Endodermal cell (in vitro differentiated cells): Measurements from ENCODE around the gene RNASEH2A. TPM values are rescaled to one million over a fixed set of nuclear protein-coding genes. Genes with fewer than 3 reads are reported as not detected.

Experiments
- DNase-seq: peaks from one replicate; pipeline ENCODE4 v3.0.0-alpha.2; 2017
- H3K27ac ChIP-seq: 2 replicates; pipeline ENCODE4 v1.5.1; 2013; ENCODE audit warnings: mild to moderate bottlenecking, low read depth, low read length, moderate library complexity
- H3K27me3 ChIP-seq: 2 replicates; pipeline ENCODE4 v1.6.1; 2013; ENCODE audit warnings: mild to moderate bottlenecking, low read length, moderate library complexity; ENCODE audit not compliant: insufficient read depth, control insufficient read depth, poor library complexity, severe bottlenecking
- H3K36me3 ChIP-seq: 2 replicates; pipeline ENCODE4 v1.7.0; 2013; ENCODE audit warnings: mild to moderate bottlenecking, low read length, moderate library complexity; ENCODE audit not compliant: control insufficient read depth, insufficient read depth
- H3K4me1 ChIP-seq: one replicate; pipeline ENCODE4 v1.7.0; 2013; ENCODE audit warnings: low read length; ENCODE audit not compliant: control insufficient read depth, insufficient read depth
- H3K4me3 ChIP-seq: 2 replicates; pipeline ENCODE4 v1.5.1; 2013; ENCODE audit warnings: mild to moderate bottlenecking, low read length, moderate library complexity
- H3K9ac ChIP-seq: 2 replicates; pipeline ENCODE4 v1.6.1; 2013; ENCODE audit warnings: mild to moderate bottlenecking, low read length, moderate library complexity; ENCODE audit not compliant: poor library complexity, severe bottlenecking; ENCODE audit errors: extremely low read depth
- H3K9me3 ChIP-seq: 2 replicates; pipeline ENCODE4 v1.6.1; 2013; ENCODE audit warnings: mild to moderate bottlenecking, low read length, moderate library complexity; ENCODE audit not compliant: control insufficient read depth
- H3K27ac Mint-ChIP-seq: 2 replicates; pipeline ENCODE4 v1.8.0; 2020; ENCODE audit warnings: mixed read lengths
- H3K27me3 Mint-ChIP-seq: 2 replicates; pipeline ENCODE4 v1.8.0; 2021; ENCODE audit warnings: mild to moderate bottlenecking, mixed read lengths; ENCODE audit not compliant: insufficient read depth
- H3K36me3 Mint-ChIP-seq: 2 replicates; pipeline ENCODE4 v1.8.0; 2020; ENCODE audit warnings: low read depth, mixed read lengths
- H3K4me1 Mint-ChIP-seq: 2 replicates; pipeline ENCODE4 v1.8.0; 2020; ENCODE audit warnings: mixed read lengths
- H3K4me3 Mint-ChIP-seq: 2 replicates; pipeline ENCODE4 v1.8.0; 2020; ENCODE audit warnings: mild to moderate bottlenecking, moderate library complexity, mixed read lengths
- H3K9me3 Mint-ChIP-seq: 2 replicates; pipeline ENCODE4 v1.8.0; 2020; ENCODE audit warnings: mild to moderate bottlenecking, mixed read lengths
- CTCF ChIP-seq: fragments of 200-600 bp; sonication (generic); conservative IDR thresholded peaks from 2 replicates; pipeline ENCODE4 v1.5.0; 2021; ENCODE audit warnings: antibody characterized with exemption, mild to moderate bottlenecking
- WGBS, 2 experiments: methylation state at CpG; one replicate each; pipeline versions ENCODE4 v1.1.5 to v1.1.7; 2013; ENCODE audit warnings: missing lambda C conversion rate in 2 of 2, mixed read lengths in 1 of 2; ENCODE audit not compliant: insufficient coverage in 1 of 2, insufficient read length in 1 of 2; 5-methylcytosine and 5-hydroxymethylcytosine counted together
- total RNA-seq, 2 donors: library from RNA; stranded (reverse); fragmentation: NEBNext Ultra II Directional in 1 of 2; extraction: Animal tissue kit (Norgen Biotek cat#: 25700) in 1 of 2; gene quantifications; 2 replicates in 1 of 2; 3 replicates in 1 of 2; pipeline ENCODE4 v1.2.1, GENCODE V29; 2021

RNASEH2A gene
- total RNA-seq, 2 donors from 2014 or later, result 51.0 to 97.1 TPM

- Mint-ChIP-seq H3K36me3 (peaks cover 28% of the 10 kb centered on the region), H3K9me3 (no peaks in the 10 kb centered on the region), H3K4me3 (peak overlapping the region; percentile 1), H3K27me3 (no peaks in the 10 kb centered on the region), H3K27ac (no peak overlapping the region), H3K4me1 (peaks cover 18% of the 10 kb centered on the region)
- Histone ChIP-seq H3K9me3 (no peaks in the 10 kb centered on the region), H3K36me3 (no peaks in the 10 kb centered on the region), H3K4me1 (no peaks in the 10 kb centered on the region), H3K9ac (no peak overlapping the region), H3K27me3 (no peaks in the 10 kb centered on the region), H3K4me3 (no peak overlapping the region), H3K27ac (no peak overlapping the region)
- WGBS, 2 experiments, result 92 to 95% methylated on average over 2 of the region's 2 CpGs
- TF ChIP-seq CTCF, result peak; percentile 49
- DNase-seq, result no peak
Observed at GRCh38 chr19:12773571-12773970, 32.8 kb upstream of the RNASEH2A start.

- H3K27me3 ChIP-seq, result no peaks in the 10 kb centered on the region
- peaks cover 24% of the 10 kb centered on the region for H3K4me1 Mint-ChIP-seq
- peak; percentile 97 for DNase-seq
Observed at GRCh38 chr19:12774588-12775555, 31.5 kb upstream of the RNASEH2A start, which contains the start of gene HOOK2. Gene HOOK2, minus strand, starts transcription at chr19:12775552. Its CDS starts 103 bp downstream, at chr19:12775449.

More at GRCh38 chr19:12774588-12775555, 31.5 kb upstream of the RNASEH2A start, which contains the start of gene HOOK2:
- 20 to 59% methylated on average over 23 to 58 of the region's 58 CpGs for WGBS, 2 experiments
- no peaks in the 10 kb centered on the region for H3K9me3 Mint-ChIP-seq
- no peaks in the 10 kb centered on the region for H3K4me1 ChIP-seq
- H3K4me3 Mint-ChIP-seq, result peak within 1 kb of the TSS; percentile 81
- H3K36me3 Mint-ChIP-seq, result peaks cover 26% of the 10 kb centered on the region
- peak within 1 kb of the TSS; percentile 97 for H3K27ac Mint-ChIP-seq
- no peaks in the 10 kb centered on the region for H3K27me3 Mint-ChIP-seq
- H3K4me3 ChIP-seq, result peak within 1 kb of the TSS; percentile 81
- H3K27ac ChIP-seq, result no peak within 1 kb of the TSS
- H3K9ac ChIP-seq, result no peak within 1 kb of the TSS
- no peak for TF ChIP-seq CTCF
- no peaks in the 10 kb centered on the region for H3K36me3 ChIP-seq
- no peaks in the 10 kb centered on the region for H3K9me3 ChIP-seq
